Measurements from ENCODE around the gene STIM1. TPM values are rescaled to one million over a fixed set of nuclear protein-coding genes. Genes with fewer than 3 reads are reported as not detected.

The STIM1 gene
- 29.5 and 29.7 TPM in 2 replicates for total RNA-seq

GRCh38 chr11:3854977-3855807 lies at the start of gene STIM1:
STIM1 (plus strand) TSS chr11:3855664; CDS start chr11:3856271, 607 bp downstream.

GRCh38 chr11:3807909-3808860 lies 47.3 kb upstream of the STIM1 start, which contains the start of gene PGAP2:
PGAP2 (plus strand) TSS chr11:3808560; CDS start chr11:3811260, 2,700 bp downstream.

GRCh38 chr11:3840870-3841425 lies 14.5 kb upstream of the STIM1 start, which contains the start of gene RHOG:
RHOG (minus strand) TSS chr11:3840959; CDS start chr11:3828138, 12,821 bp downstream.

GRCh38 chr11:4094348-4095291 lies 239.2 kb downstream of the STIM1 start, which contains the start of gene RRM1:
RRM1 (plus strand) TSS chr11:4094799; CDS start chr11:4095013, 214 bp downstream.

Small RNA genes within 50 kb of the gene (small RNA-seq; reads per million reads assigned to genes)
- not detected for gene AC087441.2
- not detected for gene RF00409
- gene RPS29P20 = not detected

Other genes with a start within 250 kb of the STIM1 start
- 0.26 and 0.54 TPM in 2 replicates for gene ART5, start 213.7 kb upstream of the STIM1 start, total RNA-seq
- gene ART1, start 210.5 kb upstream of the STIM1 start, total RNA-seq = not detected in 2 replicates
- 0.43 and 1.3 TPM in 2 replicates for gene CHRNA10, start 184.3 kb upstream of the STIM1 start, total RNA-seq
- 103 and 121 TPM in 2 replicates for gene NUP98, start 58.1 kb upstream of the STIM1 start, total RNA-seq
- 9.4 and 11.2 TPM in 2 replicates for gene PGAP2, start 47.1 kb upstream of the STIM1 start, total RNA-seq
- 10.9 and 13.9 TPM in 2 replicates for gene RHOG, start 14.7 kb upstream of the STIM1 start, total RNA-seq
- 97.1 and 107 TPM in 2 replicates for gene RRM1, start 239.1 kb downstream of the STIM1 start, total RNA-seq

Measured in articular chondrocyte of knee joint (primary cell).